ENCODE results near the gene RASSF3. TPM values are rescaled to one million over a fixed set of nuclear protein-coding genes. Genes with fewer than 3 reads are reported as not detected.
"Not testable (repeated sequence)": the region's sequence is repeated elsewhere in the genome, so short reads cannot be mapped to it uniquely, and the experiment has no call there.

The RASSF3 gene
- polyA plus RNA-seq, 1 donor: 27.8 TPM

- H3K4me1 ChIP-seq (ENCODE audit: control insufficient read depth, insufficient read depth, low read length): peaks cover 12% of the 10 kb centered on the region
- no CpG with 5 or more reads among the region's 1 CpG for WGBS (ENCODE audit: insufficient coverage, low lambda C conversion rate)
These were observed 42.8 kb downstream of the RASSF3 start for GRCh38 chr12:64653123-64653522.

GRCh38 chr12:64653907-64654306, 43.6 kb downstream of the RASSF3 start:
- H3K4me3 ChIP-seq (ENCODE audit: low read length); H3K27me3 ChIP-seq (ENCODE audit: control insufficient read depth, insufficient read depth, low read length); H3K27ac ChIP-seq (ENCODE audit: low read length); H3K9me3 ChIP-seq (ENCODE audit: control insufficient read depth, low read depth, low read length); DNase-seq; H3K36me3 ChIP-seq (ENCODE audit: control insufficient read depth, insufficient read depth, low read length): not testable (repeated sequence)
- no CpG with 5 or more reads among the region's 2 CpGs for WGBS (ENCODE audit: insufficient coverage, low lambda C conversion rate)
- H3K4me1 ChIP-seq (ENCODE audit: control insufficient read depth, insufficient read depth, low read length): peaks cover 13% of the 10 kb centered on the region

More at GRCh38 chr12:64653123-64653522, 42.8 kb downstream of the RASSF3 start:
- Histone ChIP-seq H3K36me3 (ENCODE audit: control insufficient read depth, insufficient read depth, low read length) (no peaks in the 10 kb centered on the region), H3K27ac (ENCODE audit: low read length) (no peak overlapping the region), H3K4me3 (ENCODE audit: low read length) (no peak overlapping the region), H3K9me3 (ENCODE audit: control insufficient read depth, low read depth, low read length) (no peaks in the 10 kb centered on the region), H3K27me3 (ENCODE audit: control insufficient read depth, insufficient read depth, low read length) (no peaks in the 10 kb centered on the region)
- no peak for DNase-seq

GRCh38 chr12:64655141-64655540, 44.8 kb downstream of the RASSF3 start:
- peak in 1 of 2 donors; percentile 51 for DNase-seq
- WGBS (ENCODE audit: insufficient coverage, low lambda C conversion rate): 70% methylated on average over 2 of the region's 3 CpGs
- Histone ChIP-seq H3K36me3 (ENCODE audit: control insufficient read depth, insufficient read depth, low read length) (no peaks in the 10 kb centered on the region), H3K27me3 (ENCODE audit: control insufficient read depth, insufficient read depth, low read length) (no peaks in the 10 kb centered on the region), H3K4me3 (ENCODE audit: low read length) (no peak overlapping the region), H3K9me3 (ENCODE audit: control insufficient read depth, low read depth, low read length) (no peaks in the 10 kb centered on the region), H3K27ac (ENCODE audit: low read length) (peak overlapping the region; percentile 16), H3K4me1 (ENCODE audit: control insufficient read depth, insufficient read depth, low read length) (peaks cover 15% of the 10 kb centered on the region)

- H3K4me1 ChIP-seq (ENCODE audit: control insufficient read depth, insufficient read depth, low read length): peaks cover 7% of the 10 kb centered on the region
- no peak overlapping the region for H3K27ac ChIP-seq (ENCODE audit: low read length)
- H3K4me3 ChIP-seq (ENCODE audit: low read length): no peak overlapping the region
- no peaks in the 10 kb centered on the region for H3K36me3 ChIP-seq (ENCODE audit: control insufficient read depth, insufficient read depth, low read length)
- no peaks in the 10 kb centered on the region for H3K27me3 ChIP-seq (ENCODE audit: control insufficient read depth, insufficient read depth, low read length)
- no CpG with 5 or more reads among the region's 1 CpG for WGBS (ENCODE audit: insufficient coverage, low lambda C conversion rate)
- no peaks in the 10 kb centered on the region for H3K9me3 ChIP-seq (ENCODE audit: control insufficient read depth, low read depth, low read length)
- no peak for DNase-seq
These were observed 46.1 kb downstream of the RASSF3 start for GRCh38 chr12:64656429-64656828.

GRCh38 chr12:64658892-64659481, 48.7 kb downstream of the RASSF3 start:
- H3K27me3 ChIP-seq (ENCODE audit: control insufficient read depth, insufficient read depth, low read length): no peaks in the 10 kb centered on the region
- H3K4me1 ChIP-seq (ENCODE audit: control insufficient read depth, insufficient read depth, low read length): peaks cover 7% of the 10 kb centered on the region
- H3K4me3 ChIP-seq (ENCODE audit: low read length): no peak overlapping the region
- no CpG with 5 or more reads among the region's 3 CpGs for whole genome bisulfite sequencing (ENCODE audit: insufficient coverage, low lambda C conversion rate)
- DNase-seq: no peak
- H3K27ac ChIP-seq (ENCODE audit: low read length): no peak overlapping the region
- H3K9me3 ChIP-seq (ENCODE audit: control insufficient read depth, low read depth, low read length): no peaks in the 10 kb centered on the region
- H3K36me3 ChIP-seq (ENCODE audit: control insufficient read depth, insufficient read depth, low read length): no peaks in the 10 kb centered on the region

- H3K4me1 ChIP-seq (ENCODE audit: control insufficient read depth, insufficient read depth, low read length): peaks cover 8% of the 10 kb centered on the region
- no peak overlapping the region for H3K4me3 ChIP-seq (ENCODE audit: low read length)
- no peaks in the 10 kb centered on the region for H3K36me3 ChIP-seq (ENCODE audit: control insufficient read depth, insufficient read depth, low read length)
- H3K27me3 ChIP-seq (ENCODE audit: control insufficient read depth, insufficient read depth, low read length): no peaks in the 10 kb centered on the region
- H3K27ac ChIP-seq (ENCODE audit: low read length): no peak overlapping the region
- 100% methylated on average over 2 of the region's 6 CpGs for WGBS (ENCODE audit: insufficient coverage, low lambda C conversion rate)
- no peaks in the 10 kb centered on the region for H3K9me3 ChIP-seq (ENCODE audit: control insufficient read depth, low read depth, low read length)
- no peak for DNase-seq
These were observed 50.1 kb downstream of the RASSF3 start for GRCh38 chr12:64660237-64661018.

GRCh38 chr12:64663015-64663414, 52.7 kb downstream of the RASSF3 start:
- H3K36me3 ChIP-seq (ENCODE audit: control insufficient read depth, insufficient read depth, low read length): no peaks in the 10 kb centered on the region
- H3K4me3 ChIP-seq (ENCODE audit: low read length): no peak overlapping the region
- no peak for DNase-seq
- 80% methylated on average over 1 of the region's 5 CpGs for WGBS (ENCODE audit: insufficient coverage, low lambda C conversion rate)
- H3K27ac ChIP-seq (ENCODE audit: low read length): no peak overlapping the region
- H3K9me3 ChIP-seq (ENCODE audit: control insufficient read depth, low read depth, low read length): no peaks in the 10 kb centered on the region
- no peaks in the 10 kb centered on the region for H3K27me3 ChIP-seq (ENCODE audit: control insufficient read depth, insufficient read depth, low read length)
- H3K4me1 ChIP-seq (ENCODE audit: control insufficient read depth, insufficient read depth, low read length): peaks cover 29% of the 10 kb centered on the region

GRCh38 chr12:64665514-64665913, 55.2 kb downstream of the RASSF3 start:
- H3K27ac ChIP-seq (ENCODE audit: low read length): no peak overlapping the region
- whole genome bisulfite sequencing (ENCODE audit: insufficient coverage, low lambda C conversion rate): no CpG with 5 or more reads among the region's 4 CpGs
- no peaks in the 10 kb centered on the region for H3K27me3 ChIP-seq (ENCODE audit: control insufficient read depth, insufficient read depth, low read length)
- no peak overlapping the region for H3K4me3 ChIP-seq (ENCODE audit: low read length)
- no peaks in the 10 kb centered on the region for H3K36me3 ChIP-seq (ENCODE audit: control insufficient read depth, insufficient read depth, low read length)
- peaks cover 38% of the 10 kb centered on the region for H3K4me1 ChIP-seq (ENCODE audit: control insufficient read depth, insufficient read depth, low read length)
- H3K9me3 ChIP-seq (ENCODE audit: control insufficient read depth, low read depth, low read length): no peaks in the 10 kb centered on the region
- DNase-seq: no peak

- Histone ChIP-seq H3K36me3 (ENCODE audit: control insufficient read depth, insufficient read depth, low read length) (no peaks in the 10 kb centered on the region), H3K4me3 (ENCODE audit: low read length) (no peak overlapping the region), H3K27ac (ENCODE audit: low read length) (no peak overlapping the region), H3K27me3 (ENCODE audit: control insufficient read depth, insufficient read depth, low read length) (no peaks in the 10 kb centered on the region), H3K9me3 (ENCODE audit: control insufficient read depth, low read depth, low read length) (no peaks in the 10 kb centered on the region), H3K4me1 (ENCODE audit: control insufficient read depth, insufficient read depth, low read length) (peaks cover 46% of the 10 kb centered on the region)
- 40% methylated on average over 1 of the region's 3 CpGs for WGBS (ENCODE audit: insufficient coverage, low lambda C conversion rate)
- DNase-seq: no peak
These were observed 56.0 kb downstream of the RASSF3 start for GRCh38 chr12:64666054-64666914.

- no peaks in the 10 kb centered on the region for H3K27me3 ChIP-seq (ENCODE audit: control insufficient read depth, insufficient read depth, low read length)
- H3K4me3 ChIP-seq (ENCODE audit: low read length): no peak overlapping the region
- peaks cover 59% of the 10 kb centered on the region for H3K4me1 ChIP-seq (ENCODE audit: control insufficient read depth, insufficient read depth, low read length)
- WGBS (ENCODE audit: insufficient coverage, low lambda C conversion rate): no CpG with 5 or more reads among the region's 2 CpGs
- peak in 1 of 2 donors; percentile 49 for DNase-seq
- no peaks in the 10 kb centered on the region for H3K36me3 ChIP-seq (ENCODE audit: control insufficient read depth, insufficient read depth, low read length)
- no peaks in the 10 kb centered on the region for H3K9me3 ChIP-seq (ENCODE audit: control insufficient read depth, low read depth, low read length)
- H3K27ac ChIP-seq (ENCODE audit: low read length): no peak overlapping the region
These were observed 57.5 kb downstream of the RASSF3 start for GRCh38 chr12:64667793-64668192.

Measured in large intestine (tissue), 3 donors.